B cell (primary cell): Measurements from ENCODE around the gene ASPN.

ENCODE experiments used
- CTCF ChIP-seq: fragments of 200-600 bp; IDR thresholded peaks from one replicate; pipeline ENCODE4 v1.8.0; 2022; ENCODE audit warnings: antibody characterized with exemption, mild to moderate bottlenecking
- EZH2 ChIP-seq: IDR thresholded peaks from 2 replicates; pipeline ENCODE4 v1.6.1; 2012; ENCODE audit warnings: borderline replicate concordance, low read depth, mild to moderate bottlenecking, moderate library complexity, low read length; ENCODE audit not compliant: insufficient read depth, poor library complexity, severe bottlenecking

GRCh38 chr9:92516521-92516920 is 34.2 kb upstream of the ASPN start:
- TF ChIP-seq EZH2 = no peak
- no peak for TF ChIP-seq CTCF
